Measurements from ENCODE around the gene OTOP3. TPM values are rescaled to one million over a fixed set of nuclear protein-coding genes. Genes with fewer than 3 reads are reported as not detected.
"Not testable (repeated sequence)": the region's sequence is repeated elsewhere in the genome, so short reads cannot be mapped to it uniquely, and the experiment has no call there.

The OTOP3 gene
- total RNA-seq, 1 experiment from 2014 or later: not detected

- H3K36me3 ChIP-seq, DNase-seq, H3K27me3 ChIP-seq, H3K9me3 ChIP-seq: not testable (repeated sequence)
- H3K4me3 ChIP-seq: peak overlapping the region; percentile 54
These were observed 47.1 kb downstream of the OTOP3 start for GRCh38 chr17:74982663-74983313.

- Histone ChIP-seq H3K4me3 (no peak overlapping the region), H3K27me3 (no peaks in the 10 kb centered on the region), H3K36me3 (no peaks in the 10 kb centered on the region), H3K9me3 (no peaks in the 10 kb centered on the region)
- no peak for DNase-seq
These were observed 50.5 kb downstream of the OTOP3 start for GRCh38 chr17:74986206-74986576.

GRCh38 chr17:74987418-74987908 is 51.8 kb downstream of the OTOP3 start, which contains the start of gene CDR2L:
Gene CDR2L, plus strand, starts transcription at chr17:74987632. Its CDS starts 412 bp downstream, at chr17:74988044.
- peak; percentile 95 for DNase-seq
- Histone ChIP-seq H3K9me3 (no peaks in the 10 kb centered on the region), H3K36me3 (no peaks in the 10 kb centered on the region), H3K27me3 (no peaks in the 10 kb centered on the region), H3K4me3 (peak within 1 kb of the TSS; percentile 71)

- peak; percentile 77 for DNase-seq
- Histone ChIP-seq H3K4me3 (peak overlapping the region; percentile 71), H3K27me3 (no peaks in the 10 kb centered on the region), H3K36me3 (no peaks in the 10 kb centered on the region), H3K9me3 (no peaks in the 10 kb centered on the region)
These were observed 52.4 kb downstream of the OTOP3 start for GRCh38 chr17:74987909-74988711.

- Histone ChIP-seq H3K36me3 (no peaks in the 10 kb centered on the region), H3K4me3 (no peak overlapping the region), H3K9me3 (no peaks in the 10 kb centered on the region), H3K27me3 (no peaks in the 10 kb centered on the region)
- DNase-seq: no peak
These were observed 54.9 kb downstream of the OTOP3 start for GRCh38 chr17:74990581-74991105.

- DNase-seq: no peak
- H3K4me3 ChIP-seq: no peak overlapping the region
- no peaks in the 10 kb centered on the region for H3K36me3 ChIP-seq
- no peaks in the 10 kb centered on the region for H3K9me3 ChIP-seq
- no peaks in the 10 kb centered on the region for H3K27me3 ChIP-seq
These were observed 56.5 kb downstream of the OTOP3 start for GRCh38 chr17:74992223-74992622.

- Histone ChIP-seq H3K9me3 (no peaks in the 10 kb centered on the region), H3K4me3 (no peak overlapping the region), H3K27me3 (no peaks in the 10 kb centered on the region), H3K36me3 (no peaks in the 10 kb centered on the region)
- DNase-seq: no peak
These were observed 58.7 kb downstream of the OTOP3 start for GRCh38 chr17:74994440-74994839.

- Histone ChIP-seq H3K4me3 (no peak overlapping the region), H3K9me3 (no peaks in the 10 kb centered on the region)
- DNase-seq: no peak
These were observed 60.1 kb downstream of the OTOP3 start for GRCh38 chr17:74995847-74996246.

GRCh38 chr17:74998783-74999182 is 63.1 kb downstream of the OTOP3 start:
- H3K27me3 ChIP-seq: no peaks in the 10 kb centered on the region
- no peak overlapping the region for H3K4me3 ChIP-seq
- H3K9me3 ChIP-seq: no peaks in the 10 kb centered on the region
- DNase-seq: no peak
- no peaks in the 10 kb centered on the region for H3K36me3 ChIP-seq

More at GRCh38 chr17:74995847-74996246, 60.1 kb downstream of the OTOP3 start:
- no peaks in the 10 kb centered on the region for H3K27me3 ChIP-seq
- no peaks in the 10 kb centered on the region for H3K36me3 ChIP-seq

- Histone ChIP-seq H3K4me3 (no peak overlapping the region), H3K9me3 (no peaks in the 10 kb centered on the region), H3K36me3 (no peaks in the 10 kb centered on the region), H3K27me3 (no peaks in the 10 kb centered on the region)
- no peak for DNase-seq
These were observed 63.8 kb downstream of the OTOP3 start for GRCh38 chr17:74999523-74999922.

Other genes starting within 250 kb of the OTOP3 start
- not detected in 2 replicates for gene CD300LF, start 223.0 kb upstream of the OTOP3 start, total RNA-seq (2014; rRNA removed; shearing (Covaris generic); ENCODE audit: low replicate concordance)
- gene RAB37, start 198.6 kb upstream of the OTOP3 start, total RNA-seq (2014; rRNA removed; shearing (Covaris generic); ENCODE audit: low replicate concordance): not detected in 2 replicates
- gene NHERF1, start 187.3 kb upstream of the OTOP3 start, total RNA-seq (2014; rRNA removed; shearing (Covaris generic); ENCODE audit: low replicate concordance): 110 and 150 TPM in 2 replicates
- 46.8 and 51.6 TPM in 2 replicates for gene NAT9, start 159.6 kb upstream of the OTOP3 start, total RNA-seq (2014; rRNA removed; shearing (Covaris generic); ENCODE audit: low replicate concordance)
- gene GRIN2C, start 76.0 kb upstream of the OTOP3 start, total RNA-seq (2014; rRNA removed; shearing (Covaris generic); ENCODE audit: low replicate concordance): not detected in 2 replicates
- 8.4 and 15.6 TPM in 2 replicates for gene FDXR, start 62.9 kb upstream of the OTOP3 start, total RNA-seq (2014; rRNA removed; shearing (Covaris generic); ENCODE audit: low replicate concordance)
- gene FADS6, start 42.3 kb upstream of the OTOP3 start, total RNA-seq (2014; rRNA removed; shearing (Covaris generic); ENCODE audit: low replicate concordance): not detected in 2 replicates
- not detected in 2 replicates for gene USH1G, start 12.6 kb upstream of the OTOP3 start, total RNA-seq (2014; rRNA removed; shearing (Covaris generic); ENCODE audit: low replicate concordance)
- not detected in 2 replicates for gene OTOP2, start 11.6 kb upstream of the OTOP3 start, total RNA-seq (2014; rRNA removed; shearing (Covaris generic); ENCODE audit: low replicate concordance)
- not detected in 2 replicates for gene HID1, start 36.9 kb downstream of the OTOP3 start, total RNA-seq (2014; rRNA removed; shearing (Covaris generic); ENCODE audit: low replicate concordance)
- gene CDR2L, start 51.7 kb downstream of the OTOP3 start, total RNA-seq (2014; rRNA removed; shearing (Covaris generic); ENCODE audit: low replicate concordance): 2.2 and 4.2 TPM in 2 replicates
- gene MRPL58, start 76.8 kb downstream of the OTOP3 start, total RNA-seq (2014; rRNA removed; shearing (Covaris generic); ENCODE audit: low replicate concordance): 94.3 and 148 TPM in 2 replicates
- 296 and 323 TPM in 2 replicates for gene ATP5PD, start 111.1 kb downstream of the OTOP3 start, total RNA-seq (2014; rRNA removed; shearing (Covaris generic); ENCODE audit: low replicate concordance)
- gene KCTD2, start 111.3 kb downstream of the OTOP3 start, total RNA-seq (2014; rRNA removed; shearing (Covaris generic); ENCODE audit: low replicate concordance): 15.6 and 17.0 TPM in 2 replicates
- 0.12 and 0.33 TPM in 2 replicates for gene SLC16A5, start 152.1 kb downstream of the OTOP3 start, total RNA-seq (2014; rRNA removed; shearing (Covaris generic); ENCODE audit: low replicate concordance)
- gene ARMC7, start 174.1 kb downstream of the OTOP3 start, total RNA-seq (2014; rRNA removed; shearing (Covaris generic); ENCODE audit: low replicate concordance): 12.0 and 15.1 TPM in 2 replicates
- 29.1 and 92.2 TPM in 2 replicates for gene NT5C, start 195.8 kb downstream of the OTOP3 start, total RNA-seq (2014; rRNA removed; shearing (Covaris generic); ENCODE audit: low replicate concordance)
- gene JPT1, start 218.6 kb downstream of the OTOP3 start, total RNA-seq (2014; rRNA removed; shearing (Covaris generic); ENCODE audit: low replicate concordance): 117 and 285 TPM in 2 replicates
- 145 and 181 TPM in 2 replicates for gene SUMO2, start 247.1 kb downstream of the OTOP3 start, total RNA-seq (2014; rRNA removed; shearing (Covaris generic); ENCODE audit: low replicate concordance)

All from MG63 (cell line).